MG63 (cell line): Measurements from ENCODE around the gene TSN. TPM values are rescaled to one million over a fixed set of nuclear protein-coding genes. Genes with fewer than 3 reads are reported as not detected.
A peak's percentile ranks its signal among the peaks of the same experiment; 100 is the strongest.
"Not testable (repeated sequence)": the region's sequence is repeated elsewhere in the genome, so short reads cannot be mapped to it uniquely, and the experiment has no call there.

Source experiments
- DNase-seq: peaks from one replicate; pipeline ENCODE4 v3.0.0-alpha.2; 2020
- H3K27me3 ChIP-seq: fragments of 250-450 bp; sonication (Bioruptor Pico); 2 replicates; pipeline ENCODE4 v1.5.1; 2020; ENCODE audit warnings: mild to moderate bottlenecking, moderate library complexity
- H3K36me3 ChIP-seq: fragments of 250-450 bp; sonication (Bioruptor Pico); 2 replicates; pipeline ENCODE4 v1.5.1; 2020; ENCODE audit warnings: mild to moderate bottlenecking, moderate library complexity
- H3K4me3 ChIP-seq: fragments of 250-450 bp; sonication (Bioruptor Pico); 2 replicates; pipeline ENCODE4 v1.5.1; 2020; ENCODE audit warnings: mild to moderate bottlenecking, moderate library complexity
- H3K9me3 ChIP-seq: fragments of 250-450 bp; sonication (Bioruptor Pico); 2 replicates; pipeline ENCODE4 v1.5.1; 2020; ENCODE audit warnings: mild to moderate bottlenecking, moderate library complexity
- total RNA-seq: library from RNA; depleted of rRNA; stranded (reverse); fragments of >200 nt; shearing (Covaris generic); gene quantifications from 2 replicates; pipeline ENCODE4 v1.2.3, GENCODE V29; 2014; ENCODE audit warnings: low replicate concordance; rRNA removed

The TSN gene
- 24.0 and 29.2 TPM in 2 replicates for total RNA-seq

DNA sequence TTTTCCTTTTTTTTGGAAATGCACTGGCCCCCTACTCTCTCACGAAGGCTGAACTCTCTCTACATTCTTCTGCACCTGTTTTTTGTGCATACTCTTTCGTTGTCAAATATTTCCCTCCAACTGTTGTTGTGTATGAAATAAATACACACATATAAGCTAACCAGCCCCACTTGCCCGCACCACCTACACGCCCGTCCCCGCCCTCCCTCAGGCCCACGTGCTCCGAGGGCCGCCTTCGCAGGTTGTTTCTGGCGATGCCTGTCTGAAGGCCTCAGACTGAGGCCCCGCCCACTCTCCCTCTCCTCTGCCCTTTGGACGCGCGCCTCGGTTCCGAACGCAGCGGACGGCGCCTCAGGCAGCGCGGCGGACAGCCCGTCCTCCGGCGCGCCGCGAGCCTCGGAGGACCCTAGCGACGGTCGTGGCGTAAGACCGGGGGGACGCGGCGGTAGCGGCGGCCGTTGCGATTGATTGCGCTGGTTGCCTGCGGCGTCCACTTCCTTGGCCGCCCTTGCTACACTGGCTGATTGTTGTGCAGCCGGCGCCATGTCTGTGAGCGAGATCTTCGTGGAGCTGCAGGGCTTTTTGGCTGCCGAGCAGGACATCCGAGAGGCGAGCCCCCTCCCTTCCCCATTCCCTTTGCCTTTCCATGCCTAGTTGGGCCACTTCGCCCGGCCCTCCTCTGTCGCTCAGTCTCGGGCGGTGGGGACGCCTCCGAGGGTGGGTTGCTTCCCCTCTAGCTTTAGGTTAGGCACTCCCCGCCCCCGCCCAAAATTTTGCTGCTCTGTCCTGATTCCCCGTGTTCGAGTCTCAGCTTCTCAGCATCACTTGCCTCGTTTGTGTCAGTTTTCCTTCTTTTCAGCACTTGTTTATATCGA lies at the start of gene TSN:
Gene TSN, plus strand, starts transcription at position 415 of the 875 bp plus-strand sequence. Its CDS starts 129 bp downstream, at position 544.
- DNase-seq = peak; percentile 98
- Histone ChIP-seq H3K27me3 (no peaks in the 10 kb centered on the region), H3K4me3 (peak within 1 kb of the TSS; percentile 93), H3K36me3 (peaks cover 24% of the 10 kb centered on the region), H3K9me3 (no peaks in the 10 kb centered on the region)

- no peak for DNase-seq
- no peak overlapping the region for H3K4me3 ChIP-seq
- H3K9me3 ChIP-seq = no peaks in the 10 kb centered on the region
- H3K27me3 ChIP-seq = no peaks in the 10 kb centered on the region
- H3K36me3 ChIP-seq = no peaks in the 10 kb centered on the region
Observed at GRCh38 chr2:121705958-121706357, 49.5 kb upstream of the TSN start.

- DNase-seq = no peak
- no peaks in the 10 kb centered on the region for H3K36me3 ChIP-seq
- H3K4me3 ChIP-seq = no peak overlapping the region
- H3K9me3 ChIP-seq = no peaks in the 10 kb centered on the region
- H3K27me3 ChIP-seq = no peaks in the 10 kb centered on the region
Observed at GRCh38 chr2:121707344-121707919, 48.0 kb upstream of the TSN start.

GRCh38 chr2:121707920-121708361 lies 47.5 kb upstream of the TSN start:
- Histone ChIP-seq H3K36me3 (no peaks in the 10 kb centered on the region), H3K27me3 (no peaks in the 10 kb centered on the region), H3K9me3 (no peaks in the 10 kb centered on the region), H3K4me3 (no peak overlapping the region)
- DNase-seq = no peak

GRCh38 chr2:121709776-121710469 lies 45.5 kb upstream of the TSN start:
- no peaks in the 10 kb centered on the region for H3K36me3 ChIP-seq
- no peaks in the 10 kb centered on the region for H3K27me3 ChIP-seq
- H3K4me3 ChIP-seq = no peak overlapping the region
- no peaks in the 10 kb centered on the region for H3K9me3 ChIP-seq
- DNase-seq = no peak

DNA sequence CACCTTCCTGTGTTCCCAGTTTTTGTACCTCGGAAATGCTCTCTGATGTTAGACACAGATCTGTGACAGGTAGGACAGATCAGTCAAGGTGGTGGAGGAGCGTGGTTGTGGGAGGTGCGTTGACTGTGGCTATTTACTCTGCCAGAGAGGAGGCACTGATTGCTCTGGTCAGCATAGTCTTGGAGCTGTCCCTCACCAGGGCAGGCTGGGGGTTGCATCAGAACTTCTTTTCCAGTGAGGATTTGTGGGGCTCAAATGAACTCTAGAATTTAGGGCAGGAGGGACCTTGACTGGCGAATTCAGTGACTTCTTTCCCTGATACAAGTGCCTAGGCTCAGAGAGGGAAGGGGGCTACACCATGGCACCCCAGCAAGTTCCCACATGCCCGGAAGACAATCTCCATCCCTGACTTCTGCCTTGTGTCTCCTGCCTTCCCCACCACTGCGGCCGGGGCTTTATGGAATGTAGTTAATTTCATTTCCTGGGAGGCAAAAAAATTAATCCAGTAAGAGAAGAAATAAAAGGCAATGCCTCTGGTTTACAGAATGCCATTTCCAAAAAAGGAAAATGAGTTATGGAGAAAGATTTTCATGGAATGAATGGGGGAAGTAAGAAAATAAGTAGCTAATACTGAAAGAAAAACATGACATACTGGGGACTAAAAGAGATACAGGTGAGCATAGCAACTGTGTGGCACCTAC lies 44.8 kb upstream of the TSN start:
- Histone ChIP-seq H3K36me3 (no peaks in the 10 kb centered on the region), H3K4me3 (no peak overlapping the region), H3K27me3 (no peaks in the 10 kb centered on the region), H3K9me3 (no peaks in the 10 kb centered on the region)
- DNase-seq = no peak

GRCh38 chr2:121711481-121711880 lies 44.0 kb upstream of the TSN start:
- not testable (repeated sequence) for H3K9me3 ChIP-seq, DNase-seq, H3K4me3 ChIP-seq, H3K27me3 ChIP-seq, H3K36me3 ChIP-seq

DNA sequence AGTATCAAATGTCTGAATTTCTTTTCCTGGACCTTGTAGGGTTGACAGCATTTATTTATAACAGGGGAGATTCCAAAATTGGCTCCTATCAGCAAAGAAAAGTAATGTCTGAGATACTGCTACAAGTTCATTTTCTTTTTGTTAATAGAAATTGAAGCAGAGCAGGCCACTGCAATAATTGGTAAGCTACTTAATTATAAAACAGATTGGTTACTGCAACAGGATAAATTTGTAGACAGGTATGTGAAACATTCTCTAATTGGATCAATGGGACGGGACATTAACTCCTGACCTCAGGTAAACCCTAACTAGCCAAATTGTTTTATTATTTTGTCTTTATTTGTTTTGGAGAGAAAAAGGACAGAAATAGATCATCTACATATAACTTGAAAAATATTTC lies 39.3 kb upstream of the TSN start:
- DNase-seq = no peak
- Histone ChIP-seq H3K27me3 (no peaks in the 10 kb centered on the region), H3K4me3 (no peak overlapping the region), H3K36me3 (no peaks in the 10 kb centered on the region), H3K9me3 (no peaks in the 10 kb centered on the region)

GRCh38 chr2:121717529-121717928 lies 37.9 kb upstream of the TSN start:
- DNase-seq = no peak
- no peaks in the 10 kb centered on the region for H3K27me3 ChIP-seq
- H3K9me3 ChIP-seq = no peaks in the 10 kb centered on the region

GRCh38 chr2:121721926-121722325 lies 33.5 kb upstream of the TSN start:
- H3K9me3 ChIP-seq = no peaks in the 10 kb centered on the region
- no peak overlapping the region for H3K4me3 ChIP-seq
- peaks cover 16% of the 10 kb centered on the region for H3K36me3 ChIP-seq
- DNase-seq = peak; percentile 78
- H3K27me3 ChIP-seq = no peaks in the 10 kb centered on the region

More at GRCh38 chr2:121717529-121717928, 37.9 kb upstream of the TSN start:
- Histone ChIP-seq H3K4me3 (no peak overlapping the region), H3K36me3 (no peaks in the 10 kb centered on the region)

DNA sequence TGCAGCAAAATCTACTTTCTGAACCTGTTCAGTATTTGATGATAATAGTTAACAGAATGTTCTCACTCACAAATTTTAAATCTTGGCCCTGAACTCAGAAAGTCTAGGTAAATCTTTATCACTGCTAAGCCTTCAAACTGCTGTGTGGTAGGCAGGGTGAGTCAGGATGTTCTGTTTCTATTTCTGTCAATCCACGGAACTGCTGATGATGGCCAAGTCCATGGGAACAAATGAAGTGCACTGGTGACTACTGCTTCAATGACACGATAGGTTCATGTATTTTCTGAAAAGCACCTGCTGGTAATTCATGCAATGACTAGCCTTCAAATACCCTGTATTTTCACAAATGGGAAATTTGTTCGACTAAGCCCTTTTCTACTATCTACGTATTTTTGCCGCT lies 33.0 kb upstream of the TSN start:
- peaks cover 22% of the 10 kb centered on the region for H3K36me3 ChIP-seq
- no peak overlapping the region for H3K4me3 ChIP-seq
- no peaks in the 10 kb centered on the region for H3K9me3 ChIP-seq
- no peaks in the 10 kb centered on the region for H3K27me3 ChIP-seq
- DNase-seq = peak; percentile 58

DNA sequence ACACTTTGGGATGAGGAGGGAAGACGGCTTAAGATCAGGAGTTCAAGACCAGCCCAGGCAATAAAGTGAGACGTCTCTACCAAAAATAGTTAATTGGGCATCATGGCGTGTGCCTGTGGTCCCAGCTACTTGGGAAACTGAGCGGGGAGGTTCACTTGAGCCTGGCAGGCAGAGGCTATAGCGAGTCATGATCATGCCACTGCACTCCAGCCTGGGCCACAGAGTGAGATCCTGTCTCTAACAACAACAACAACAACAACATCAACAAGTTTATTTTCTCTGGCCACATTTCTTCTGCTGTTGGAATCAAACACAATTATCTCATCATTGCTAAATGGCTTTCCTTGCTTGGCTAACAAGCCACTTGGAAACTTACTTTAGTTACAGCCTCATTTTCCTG lies 32.1 kb upstream of the TSN start:
- peak; percentile 51 for DNase-seq
- H3K27me3 ChIP-seq = no peaks in the 10 kb centered on the region
- H3K36me3 ChIP-seq = peaks cover 30% of the 10 kb centered on the region

DNA sequence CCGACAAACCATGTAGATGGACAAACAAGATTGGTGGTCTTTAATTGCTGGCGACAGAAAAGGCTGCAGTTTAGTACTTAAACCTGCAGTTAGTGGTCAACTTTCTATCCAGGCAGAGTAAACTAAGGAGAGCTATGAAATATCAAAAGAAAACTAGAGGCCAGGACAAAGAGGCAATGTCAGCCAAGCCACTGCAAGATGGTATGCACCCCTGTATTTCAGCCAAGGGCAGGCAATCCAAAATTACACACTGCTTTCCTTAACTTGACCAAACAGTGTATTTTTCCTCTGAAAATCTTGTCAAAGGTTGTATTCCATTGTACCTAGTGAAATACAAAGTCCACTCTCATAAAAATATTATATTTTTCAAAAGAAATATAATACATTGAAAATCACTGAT lies 28.1 kb upstream of the TSN start:
- DNase-seq = no peak
- Histone ChIP-seq H3K36me3 (peaks cover 67% of the 10 kb centered on the region), H3K4me3 (no peak overlapping the region), H3K27me3 (no peaks in the 10 kb centered on the region), H3K9me3 (no peaks in the 10 kb centered on the region)

More for the DNA sequence above, 32.1 kb upstream of the TSN start:
- Histone ChIP-seq H3K4me3 (no peak overlapping the region), H3K9me3 (no peaks in the 10 kb centered on the region)

DNA sequence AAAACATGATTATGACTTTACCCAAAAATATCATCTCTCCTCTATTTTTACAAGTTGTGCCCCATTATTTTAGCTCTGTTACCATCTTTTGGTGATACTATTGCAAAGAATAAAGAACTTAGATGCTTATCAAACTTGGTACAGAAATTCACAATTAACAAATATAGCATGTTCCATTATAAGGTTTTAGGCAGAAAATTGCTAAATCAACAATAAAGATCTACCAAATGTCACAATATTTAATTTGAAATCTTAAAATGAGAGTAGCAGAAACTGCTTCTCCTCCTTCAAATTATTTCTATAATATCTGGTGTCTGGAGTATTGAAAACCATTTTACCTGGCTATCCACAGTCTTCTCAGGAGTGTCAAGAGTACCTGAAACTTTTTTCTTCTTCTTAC lies 27.5 kb upstream of the TSN start:
- H3K9me3 ChIP-seq = no peaks in the 10 kb centered on the region
- H3K36me3 ChIP-seq = peaks cover 73% of the 10 kb centered on the region
- H3K4me3 ChIP-seq = no peak overlapping the region
- no peaks in the 10 kb centered on the region for H3K27me3 ChIP-seq
- no peak for DNase-seq

DNA sequence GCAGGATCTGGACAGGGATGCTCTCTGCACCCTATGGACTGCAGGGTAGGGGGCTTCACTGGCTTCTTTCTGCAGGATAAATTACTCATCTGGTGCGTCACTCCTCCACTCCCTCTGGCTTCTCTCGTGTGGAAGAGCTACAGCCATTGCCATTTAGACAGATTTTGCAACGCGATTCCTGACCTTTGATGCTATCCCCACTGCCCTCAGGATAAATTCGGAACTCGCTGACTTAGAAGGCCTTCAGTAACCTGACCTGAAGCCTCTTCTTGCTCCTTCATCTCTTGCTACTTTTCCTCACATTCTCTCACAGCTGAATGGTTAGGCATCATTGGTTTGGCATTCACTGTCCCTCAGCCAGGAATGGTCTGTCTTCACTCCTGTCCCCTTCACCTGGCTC lies 24.1 kb upstream of the TSN start:
- no peak for DNase-seq
- Histone ChIP-seq H3K27me3 (no peaks in the 10 kb centered on the region), H3K9me3 (no peaks in the 10 kb centered on the region), H3K4me3 (no peak overlapping the region), H3K36me3 (peaks cover 87% of the 10 kb centered on the region)

DNA sequence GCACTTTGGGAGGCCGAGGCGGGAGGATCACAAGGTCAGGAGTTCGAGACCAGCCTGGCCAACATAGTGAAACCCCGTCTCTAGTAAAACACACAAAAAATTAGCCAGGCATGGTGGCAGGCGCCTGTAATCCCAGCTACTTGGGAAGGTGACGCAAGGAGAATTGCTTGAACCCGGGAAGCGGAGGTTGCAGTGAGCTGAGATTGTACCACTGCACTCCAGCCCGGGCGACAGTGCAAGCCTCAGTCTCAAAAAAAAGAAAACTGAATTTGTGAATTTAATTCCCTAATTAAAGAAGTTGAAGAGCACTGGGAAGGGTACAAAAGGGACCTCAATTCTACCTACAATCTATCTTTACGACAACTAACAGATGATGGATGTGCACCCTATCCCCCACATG lies 20.9 kb upstream of the TSN start:
- not testable (repeated sequence) for DNase-seq, H3K9me3 ChIP-seq, H3K4me3 ChIP-seq, H3K27me3 ChIP-seq
- H3K36me3 ChIP-seq = peaks cover 60% of the 10 kb centered on the region
